ENCODE results near the gene IFNL2. TPM values are rescaled to one million over a fixed set of nuclear protein-coding genes. Genes with fewer than 3 reads are reported as not detected.

IFNL2 gene
- total and polyA plus RNA-seq, 2 donors (not counting 3 experiments of a cell fraction or from before 2014, with no cell fraction given): not detected

- intact Hi-C loops (cut with micrococcal nuclease): no loop called here
- Histone ChIP-seq H3K9me3 (replicated peaks; ENCODE audit: control insufficient read depth, insufficient read depth, low read length) (no peaks in the 10 kb centered on the region), H4K20me1 (replicated peaks; ENCODE audit: control insufficient read depth, extremely low read depth, insufficient read depth, low read length) (no peaks in the 10 kb centered on the region), H3K9ac (replicated peaks; ENCODE audit: extremely low read depth, insufficient read depth, low read length) (no peak overlapping the region), H3K36me3 (ENCODE audit: control insufficient read depth in 2 of 2, extremely low read depth in 1 of 2, insufficient read depth in 2 of 2, low read length in 2 of 2) (no peaks in the 10 kb centered on the region), H3K27ac (ENCODE audit: insufficient read depth, low read depth, low read length) (no peak overlapping the region), H2AFZ (ENCODE audit: low read depth, low read length) (no peak overlapping the region), H3K79me2 (ENCODE audit: control insufficient read depth, insufficient read depth, low read length) (no peaks in the 10 kb centered on the region), H3K27me3 (ENCODE audit: control insufficient read depth in 2 of 2, insufficient read depth in 2 of 2, low read length in 2 of 2) (peaks cover 7 to 9% of the 10 kb centered on the region in 2 experiments), H3K4me1 (ENCODE audit: control insufficient read depth, extremely low read depth, insufficient read depth, low read length) (no peaks in the 10 kb centered on the region), H3K9me1 (replicated peaks; ENCODE audit: control insufficient read depth, extremely low read depth, insufficient read depth, low read length) (no peaks in the 10 kb centered on the region), H3K4me3 (replicated peaks in 1 of 3; ENCODE audit: insufficient read depth in 1 of 3, low read depth in 1 of 3, low read length in 3 of 3) (no peak overlapping the region), H3K4me2 (ENCODE audit: insufficient read depth, low read length) (no peak overlapping the region)
- dilution Hi-C loops (cut with MboI; ENCODE audit: extremely low pct_ligation_motif_present, low sequenced_read_pairs): no loop called here
- CTCF ChIA-PET: no interaction called here
- DNase-seq (ENCODE audit: low read depth, low spot score) (no peak), FAIRE-seq (no peak)
- TF ChIP-seq FOS (IDR thresholded peaks at IDR 0.05; ENCODE audit: borderline replicate concordance, insufficient read depth, low read length) (no peak), POLR2A (IDR thresholded peaks at IDR 0.05; ENCODE audit: low read depth, low read length) (no peak), MAX (IDR thresholded peaks at IDR 0.05; ENCODE audit: insufficient read depth, insufficient read length) (no peak), EZH2 (IDR thresholded peaks at IDR 0.05; ENCODE audit: borderline replicate concordance, low read depth, low read length, severe bottlenecking) (no peak), GATA2 (IDR thresholded peaks at IDR 0.05; ENCODE audit: insufficient read depth, insufficient read length, low read depth, low read length) (no peak), POLR2AphosphoS5 (IDR thresholded peaks at IDR 0.05; ENCODE audit: insufficient read depth, low read depth, low read length) (no peak)
- POLR2A ChIA-PET: interaction anchor here (0.6 kb wide), 1 partner anchor 193 kb away, joined by 6 read pairs; no protein-coding TSS in a partner anchor
- BruUV-seq (replicated peaks): no TSS peak
Measured at GRCh38 chr19:39293394-39293793, 25.2 kb downstream of the IFNL2 start.

- H4K20me1 ChIP-seq (replicated peaks; ENCODE audit: control insufficient read depth, extremely low read depth, insufficient read depth, low read length): no peaks in the 10 kb centered on the region
- no peaks in the 10 kb centered on the region for H3K9me3 ChIP-seq (replicated peaks; ENCODE audit: control insufficient read depth, insufficient read depth, low read length)
- H3K4me2 ChIP-seq (ENCODE audit: insufficient read depth, low read length): no peak within 1 kb of the TSS
- dilution Hi-C loops (cut with MboI; ENCODE audit: extremely low pct_ligation_motif_present, low sequenced_read_pairs): no loop called here
- ChIA-PET POLR2A (no interaction called here), CTCF (interaction anchor here (1.0 to 1.4 kb wide), 3 partner anchors 9 to 32 kb away, joined by 3 to 5 read pairs (median 4); no protein-coding TSS in a partner anchor)
- H3K27ac ChIP-seq (ENCODE audit: insufficient read depth, low read depth, low read length): no peak within 1 kb of the TSS
- H3K79me2 ChIP-seq (ENCODE audit: control insufficient read depth, insufficient read depth, low read length): no peaks in the 10 kb centered on the region
- no peak within 1 kb of the TSS for H3K4me3 ChIP-seq (replicated peaks in 1 of 3; ENCODE audit: insufficient read depth in 1 of 3, low read depth in 1 of 3, low read length in 3 of 3)
- H3K27me3 ChIP-seq (ENCODE audit: control insufficient read depth in 2 of 2, insufficient read depth in 2 of 2, low read length in 2 of 2): peaks cover 3 to 5% of the 10 kb centered on the region in 2 experiments
- no TSS peak for BruUV-seq (replicated peaks)
- no peaks in the 10 kb centered on the region for H3K36me3 ChIP-seq (ENCODE audit: control insufficient read depth in 2 of 2, extremely low read depth in 1 of 2, insufficient read depth in 2 of 2, low read length in 2 of 2)
- no peaks in the 10 kb centered on the region for H3K4me1 ChIP-seq (ENCODE audit: control insufficient read depth, extremely low read depth, insufficient read depth, low read length)
- no peaks in the 10 kb centered on the region for H3K9me1 ChIP-seq (replicated peaks; ENCODE audit: control insufficient read depth, extremely low read depth, insufficient read depth, low read length)
- DNase-seq (ENCODE audit: low read depth, low spot score): no peak
- no peak within 1 kb of the TSS for H3K9ac ChIP-seq (replicated peaks; ENCODE audit: extremely low read depth, insufficient read depth, low read length)
- TF ChIP-seq FOS (IDR thresholded peaks at IDR 0.05; ENCODE audit: borderline replicate concordance, insufficient read depth, low read length) (no peak), MAX (IDR thresholded peaks at IDR 0.05; ENCODE audit: insufficient read depth, insufficient read length) (no peak), JUN (IDR thresholded peaks at IDR 0.05; ENCODE audit: borderline replicate concordance, insufficient read depth, insufficient read length, low read depth) (no peak), MYC (IDR thresholded peaks at IDR 0.05; ENCODE audit: low read depth, low read length) (no peak), CTCF (IDR thresholded peaks at IDR 0.05; ENCODE audit: extremely low read depth in 1 of 2, insufficient read depth in 1 of 2, low read depth in 1 of 2, low read length in 2 of 2) (no peak)
- no peak within 1 kb of the TSS for H2AFZ ChIP-seq (ENCODE audit: low read depth, low read length)
- FAIRE-seq: no peak
- intact Hi-C loops (cut with micrococcal nuclease): no loop called here
Measured at GRCh38 chr19:39296055-39296645, 28.0 kb downstream of the IFNL2 start, which contains the start of gene IFNL1. Gene IFNL1, plus strand, starts transcription at chr19:39296407. Its CDS starts 15 bp downstream, at chr19:39296422.

All from endothelial cell of umbilical vein (primary cell).